ENCODE results near the gene APOL6.

DNA sequence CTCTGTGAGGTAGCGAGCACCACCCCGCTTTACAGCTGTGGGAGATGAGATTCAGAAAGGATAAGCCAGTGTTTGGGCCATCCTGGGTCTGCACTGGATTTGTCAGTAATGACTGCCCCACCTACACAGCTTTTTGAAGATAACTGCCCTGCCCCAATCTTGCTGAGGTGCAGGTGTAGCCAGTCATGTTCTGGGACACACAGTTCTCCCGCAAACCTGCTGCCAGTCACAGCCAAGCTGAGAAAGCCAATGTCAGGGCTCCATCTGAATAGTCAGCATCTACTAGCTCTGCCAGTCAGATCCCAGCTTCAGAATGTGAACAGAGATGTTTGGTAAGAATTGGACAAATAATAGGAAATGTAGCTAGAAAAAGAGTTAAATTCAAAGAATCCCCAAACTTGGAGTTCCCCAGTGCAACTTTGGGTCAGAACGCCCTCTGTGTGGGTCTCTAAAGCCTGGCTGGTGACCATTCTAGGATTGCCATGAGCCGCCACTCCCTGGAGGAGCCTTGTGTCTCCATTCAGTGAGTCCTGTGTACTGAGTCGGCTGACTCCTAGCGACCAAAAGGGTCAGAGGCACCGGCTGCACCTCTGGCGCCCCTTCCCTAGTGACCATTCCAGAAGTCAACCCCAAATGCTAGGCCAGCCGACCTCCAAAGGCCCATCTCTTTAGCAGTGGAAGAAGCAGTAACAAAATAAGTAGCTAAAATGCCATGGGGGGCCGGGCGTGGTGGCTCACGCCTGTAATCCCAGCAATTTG is 28.7 kb upstream of the APOL6 start:
- TF ChIP-seq, protein P1, sequence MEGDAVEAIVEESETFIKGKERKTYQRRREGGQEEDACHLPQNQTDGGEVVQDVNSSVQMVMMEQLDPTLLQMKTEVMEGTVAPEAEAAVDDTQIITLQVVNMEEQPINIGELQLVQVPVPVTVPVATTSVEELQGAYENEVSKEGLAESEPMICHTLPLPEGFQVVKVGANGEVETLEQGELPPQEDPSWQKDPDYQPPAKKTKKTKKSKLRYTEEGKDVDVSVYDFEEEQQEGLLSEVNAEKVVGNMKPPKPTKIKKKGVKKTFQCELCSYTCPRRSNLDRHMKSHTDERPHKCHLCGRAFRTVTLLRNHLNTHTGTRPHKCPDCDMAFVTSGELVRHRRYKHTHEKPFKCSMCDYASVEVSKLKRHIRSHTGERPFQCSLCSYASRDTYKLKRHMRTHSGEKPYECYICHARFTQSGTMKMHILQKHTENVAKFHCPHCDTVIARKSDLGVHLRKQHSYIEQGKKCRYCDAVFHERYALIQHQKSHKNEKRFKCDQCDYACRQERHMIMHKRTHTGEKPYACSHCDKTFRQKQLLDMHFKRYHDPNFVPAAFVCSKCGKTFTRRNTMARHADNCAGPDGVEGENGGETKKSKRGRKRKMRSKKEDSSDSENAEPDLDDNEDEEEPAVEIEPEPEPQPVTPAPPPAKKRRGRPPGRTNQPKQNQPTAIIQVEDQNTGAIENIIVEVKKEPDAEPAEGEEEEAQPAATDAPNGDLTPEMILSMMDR (IDR thresholded peaks at IDR 0.05; ENCODE audit: extremely low read depth in 1 of 2, insufficient read depth in 1 of 2, low read depth in 1 of 2, low read length in 2 of 2) = no peak
- TF ChIP-seq POLR2A (IDR thresholded peaks at IDR 0.05; ENCODE audit: low read depth, low read length) = no peak
- no peak for TF ChIP-seq MAX (IDR thresholded peaks at IDR 0.05; ENCODE audit: insufficient read depth, insufficient read length)
